IMR-90 (cell line): ENCODE data around the gene TMPRSS7. TPM values are rescaled to one million over a fixed set of nuclear protein-coding genes. Genes with fewer than 3 reads are reported as not detected.
"Not testable (repeated sequence)": the region's sequence is repeated elsewhere in the genome, so short reads cannot be mapped to it uniquely, and the experiment has no call there.

ENCODE experiments used
- ATAC-seq: fragments of 200-7000 bp; cut with Tn5 transposase; 2 replicates; pipeline ENCODE4 v1.9.1; 2020; ENCODE audit warnings: low read depth, mild to moderate bottlenecking, moderate library complexity
- BruUV-seq: library from RNA; stranded (reverse); fragments of 400-500 nt; replicated peaks from 2 replicates; lab custom pipeline; 2021; lab: Mats Ljungman, UMichigan
- CTCF ChIA-PET: fragments of 300-600 bp; formaldehyde crosslinking; extraction: SDS; loops from one replicate; lab custom pipeline; 2021; ENCODE audit warnings: antibody characterized with exemption; lab: Yijun Ruan, JAX
- POLR2A ChIA-PET: fragments of 300-600 bp; sonication (Branson Sonifier 250); formaldehyde crosslinking; loops from one replicate; lab custom pipeline; 2022; ENCODE audit warnings: antibody characterized with exemption; ENCODE audit not compliant: unreplicated experiment; lab: Charles Lee
- DNase-seq: peaks from one replicate; pipeline ENCODE4 v3.0.0; 2013
- H2AFZ ChIP-seq: replicated peaks from 2 replicates; pipeline ENCODE3; 2013; ENCODE audit warnings: low read length, mild to moderate bottlenecking; ENCODE audit not compliant: poor library complexity
- H2AK5ac ChIP-seq: 2 replicates; pipeline ENCODE4 v1.6.1; 2013; ENCODE audit warnings: low read depth, low read length, inconsistent platforms
- H2AK9ac ChIP-seq: replicated peaks from 2 replicates; pipeline ENCODE3; 2013; ENCODE audit warnings: mild to moderate bottlenecking, low read depth, low read length, moderate library complexity; ENCODE audit not compliant: poor library complexity
- H2BK120ac ChIP-seq: 2 replicates; pipeline ENCODE4 v1.6.1; 2013; ENCODE audit warnings: low read depth, low read length, inconsistent platforms
- H2BK15ac ChIP-seq: 3 replicates; pipeline ENCODE4 v1.6.1; 2013; ENCODE audit warnings: low read depth, low read length, inconsistent platforms
- H2BK20ac ChIP-seq: 2 replicates; pipeline ENCODE4 v1.6.1; 2013; ENCODE audit warnings: low read depth, mild to moderate bottlenecking, inconsistent platforms, low read length, moderate library complexity
- H2BK5ac ChIP-seq: 2 replicates; pipeline ENCODE4 v1.6.1; 2013; ENCODE audit warnings: mild to moderate bottlenecking, low read depth, low read length, inconsistent platforms; ENCODE audit not compliant: poor library complexity, severe bottlenecking
- H3K14ac ChIP-seq: replicated peaks from 2 replicates; pipeline ENCODE4 v1.6.1; 2013; ENCODE audit warnings: low read depth, low read length, inconsistent platforms
- H3K18ac ChIP-seq: 2 replicates; pipeline ENCODE4 v1.6.1; 2013; ENCODE audit warnings: low read depth, low read length, control low read depth
- H3K23ac ChIP-seq: 2 replicates; pipeline ENCODE4 v1.6.1; 2013; ENCODE audit warnings: low read depth, low read length, inconsistent platforms
- H3K27ac ChIP-seq: 2 replicates; pipeline ENCODE4 v1.5.1; 2013; ENCODE audit warnings: mild to moderate bottlenecking, control low read depth, low read length; ENCODE audit not compliant: insufficient read depth
- H3K27me3 ChIP-seq: 2 replicates; pipeline ENCODE4 v1.6.1; 2013; ENCODE audit warnings: low read length; ENCODE audit not compliant: control insufficient read depth, insufficient read depth
- H3K36me3 ChIP-seq: 2 replicates; pipeline ENCODE4 v1.6.1; 2013; ENCODE audit warnings: low read length, mixed read lengths; ENCODE audit not compliant: control insufficient read depth, insufficient read depth
- H3K4ac ChIP-seq: 2 replicates; pipeline ENCODE4 v1.6.1; 2013; ENCODE audit warnings: low read depth, low read length, inconsistent platforms
- H3K4me1 ChIP-seq: 2 replicates; pipeline ENCODE4 v1.6.1; 2013; ENCODE audit warnings: low read length, mixed read lengths; ENCODE audit not compliant: control insufficient read depth, insufficient read depth
- H3K4me2 ChIP-seq: 2 replicates; pipeline ENCODE4 v1.6.1; 2013; ENCODE audit warnings: low read depth, mild to moderate bottlenecking, control low read depth, low read length, moderate library complexity
- H3K4me3 ChIP-seq: 2 replicates; pipeline ENCODE4 v1.5.1; 2013; ENCODE audit warnings: low read depth, mild to moderate bottlenecking, control low read depth, low read length, moderate library complexity; ENCODE audit not compliant: insufficient read depth
- H3K56ac ChIP-seq: 2 replicates; pipeline ENCODE4 v1.6.1; 2013; ENCODE audit warnings: low read length, inconsistent platforms; ENCODE audit not compliant: insufficient read depth; ENCODE audit errors: extremely low read depth
- H3K79me1 ChIP-seq, 2 experiments: 2 replicates each; pipeline ENCODE4 v1.6.1; 2013; ENCODE audit warnings: low read length in 2 of 2, inconsistent platforms in 1 of 2, low read depth in 1 of 2
- H3K9ac ChIP-seq: 2 replicates; pipeline ENCODE4 v1.6.1; 2013; ENCODE audit warnings: low read depth, low read length, control low read depth
- H3K9me1 ChIP-seq: 2 replicates; pipeline ENCODE4 v1.6.1; 2013; ENCODE audit warnings: low read length, inconsistent platforms; ENCODE audit not compliant: insufficient read depth
- H3K9me3 ChIP-seq: 2 replicates; pipeline ENCODE4 v1.6.1; 2013; ENCODE audit warnings: low read length; ENCODE audit not compliant: control insufficient read depth, insufficient read depth
- H4K20me1 ChIP-seq: 2 replicates; pipeline ENCODE4 v1.6.1; 2013; ENCODE audit warnings: low read length, inconsistent platforms; ENCODE audit not compliant: insufficient read depth
- H4K5ac ChIP-seq: 2 replicates; pipeline ENCODE4 v1.6.1; 2013; ENCODE audit warnings: mild to moderate bottlenecking, low read depth, low read length, control low read depth
- H4K8ac ChIP-seq, 2 experiments: 2 replicates each; pipeline ENCODE4 v1.6.1; 2013; ENCODE audit warnings: low read depth in 2 of 2, low read length in 2 of 2, control low read depth in 1 of 2, inconsistent platforms in 1 of 2
- H4K91ac ChIP-seq: 2 replicates; pipeline ENCODE4 v1.6.1; 2013; ENCODE audit warnings: low read depth, low read length, inconsistent platforms; ENCODE audit not compliant: insufficient read depth
- WGBS, 2 experiments: methylation state at CpG; one replicate each; pipeline versions ENCODE4 v1.1.5 to v1.1.7; 2013; ENCODE audit warnings: missing lambda C conversion rate in 2 of 2; ENCODE audit not compliant: insufficient read length in 1 of 2; ENCODE audit errors: extremely low coverage in 2 of 2; 5-methylcytosine and 5-hydroxymethylcytosine counted together
- dilution Hi-C: fragments of 300-500 bp; cut with HindIII; formaldehyde crosslinking; loops from one replicate; pipeline ENCODE4 v1.14.3; 2018; ENCODE audit warnings: low sequenced_read_pairs; ENCODE audit not compliant: unreplicated experiment
- in situ Hi-C: fragments of 300-500 bp; cut with MboI; formaldehyde crosslinking; loops from 3 replicates; pipeline ENCODE4 v1.14.3; 2019; ENCODE audit warnings: low sequenced_read_pairs, inconsistent platforms, mixed read lengths
- intact Hi-C: fragments of 100-400 bp; cut with micrococcal nuclease; formaldehyde crosslinking; loops from 2 replicates; pipeline ENCODE4 v1.10.0; 2022
- polyA plus RNA-seq, 3 experiments: library from polyadenylated mRNA; depleted of rRNA; stranded (reverse); fragments of >200 nt; gene quantifications; 2 replicates each; pipeline ENCODE4 v1.2.3, GENCODE V29; 2012; ENCODE audit warnings: low replicate concordance in 1 of 3
- total RNA-seq: library from RNA; depleted of rRNA; stranded (reverse); fragments of >200 nt; gene quantifications from 2 replicates; pipeline ENCODE4 v1.2.3, GENCODE V29; 2012

The TMPRSS7 gene
- total and polyA plus RNA-seq, 2 of the 4 experiments (the other 2 are of a cell fraction) = 0.07 TPM; not detected in 1

DNA sequence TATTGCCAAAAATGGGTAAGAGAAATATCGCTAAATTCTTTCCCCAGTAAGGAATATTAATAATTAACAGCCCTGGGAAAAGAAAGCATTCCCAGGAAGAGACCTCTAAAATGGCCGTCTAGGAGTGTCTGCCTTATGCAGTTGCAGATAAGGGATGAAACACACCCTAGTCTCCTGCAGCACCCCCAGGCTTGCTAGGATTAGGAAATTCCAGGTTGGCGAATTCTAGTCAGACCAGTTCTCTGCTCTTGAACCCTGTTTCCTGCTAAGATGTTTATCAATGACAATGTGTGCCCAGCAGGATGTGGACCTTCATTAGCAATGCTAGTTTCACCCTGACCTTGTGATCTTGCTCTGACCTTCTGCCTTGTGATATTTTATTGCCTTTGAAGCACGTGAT, 2.7 kb downstream of the TMPRSS7 start:
- H4K91ac ChIP-seq, H2BK120ac ChIP-seq, H3K9me1 ChIP-seq, H2AK9ac ChIP-seq, H3K36me3 ChIP-seq, H4K5ac ChIP-seq, H4K20me1 ChIP-seq, H2BK15ac ChIP-seq, H3K14ac ChIP-seq, H3K4me1 ChIP-seq, POLR2A ChIA-PET, DNase-seq, H3K27me3 ChIP-seq, H3K4ac ChIP-seq, BruUV-seq, H3K9ac ChIP-seq, H3K9me3 ChIP-seq, H3K79me1 ChIP-seq, H3K56ac ChIP-seq, intact Hi-C loops, H3K27ac ChIP-seq, CTCF ChIA-PET, in situ Hi-C loops, H4K8ac ChIP-seq, dilution Hi-C loops, H3K4me2 ChIP-seq, H2AFZ ChIP-seq, H3K23ac ChIP-seq, H3K4me3 ChIP-seq, H2BK20ac ChIP-seq, H3K18ac ChIP-seq, H2BK5ac ChIP-seq, H2AK5ac ChIP-seq, ATAC-seq: not testable (repeated sequence)
- no CpG with 5 or more reads among the region's 4 CpGs for WGBS, 2 experiments
